Astrocyte (in vitro differentiated cells and primary cell): Measurements from ENCODE around the gene ANO6. TPM values are rescaled to one million over a fixed set of nuclear protein-coding genes. Genes with fewer than 3 reads are reported as not detected.

Experiments used
- DNase-seq: peaks from one replicate; pipeline ENCODE4 v3.0.0-alpha.2; 2010; ENCODE audit warnings: low read depth
- FAIRE-seq: peaks from 2 replicates; lab custom pipeline; 2011; peaks lifted over from hg19 to GRCh38; lab: Jason Lieb, UNC
- H2AFZ ChIP-seq: 2 replicates; pipeline ENCODE4 v1.6.0; 2012; ENCODE audit warnings: low read depth, low read length, inconsistent platforms
- H3K27ac ChIP-seq: 2 replicates; pipeline ENCODE4 v1.5.1; 2011; ENCODE audit warnings: low read depth, low read length, inconsistent platforms
- H3K27me3 ChIP-seq: 2 replicates; pipeline ENCODE4 v1.6.0; 2011; ENCODE audit warnings: low read length, inconsistent platforms; ENCODE audit not compliant: insufficient read depth
- H3K36me3 ChIP-seq: 2 replicates; pipeline ENCODE4 v1.5.1; 2011; ENCODE audit warnings: low read length, inconsistent platforms; ENCODE audit not compliant: insufficient read depth
- H3K4me1 ChIP-seq: 2 replicates; pipeline ENCODE4 v1.5.1; 2011; ENCODE audit warnings: low read length, inconsistent platforms; ENCODE audit not compliant: insufficient read depth
- H3K4me2 ChIP-seq: 2 replicates; pipeline ENCODE4 v1.6.0; 2012; ENCODE audit warnings: low read length, inconsistent platforms
- H3K4me3 ChIP-seq: 2 replicates; pipeline ENCODE4 v1.5.1; 2011; ENCODE audit warnings: low read depth, mild to moderate bottlenecking, low read length, inconsistent platforms; ENCODE audit not compliant: insufficient read depth
- H3K79me2 ChIP-seq: 2 replicates; pipeline ENCODE4 v1.6.0; 2012; ENCODE audit warnings: mild to moderate bottlenecking, low read length, inconsistent platforms; ENCODE audit not compliant: insufficient read depth
- H3K9ac ChIP-seq: 2 replicates; pipeline ENCODE4 v1.6.0; 2012; ENCODE audit warnings: mild to moderate bottlenecking, low read length, inconsistent platforms
- H3K9me3 ChIP-seq: 2 replicates; pipeline ENCODE4 v1.5.1; 2012; ENCODE audit warnings: low read depth, mild to moderate bottlenecking, low read length, inconsistent platforms; ENCODE audit not compliant: insufficient read depth
- H4K20me1 ChIP-seq: 2 replicates; pipeline ENCODE4 v1.6.0; 2012; ENCODE audit warnings: low read length, inconsistent platforms; ENCODE audit not compliant: insufficient read depth
- H3K27ac Mint-ChIP-seq: one replicate; pipeline ENCODE4 v1.8.0; 2021; ENCODE audit warnings: mild to moderate bottlenecking, mixed read lengths; ENCODE audit not compliant: unreplicated experiment
- H3K27me3 Mint-ChIP-seq: one replicate; pipeline ENCODE4 v1.8.0; 2021; ENCODE audit warnings: low read depth, mixed read lengths; ENCODE audit not compliant: unreplicated experiment
- H3K36me3 Mint-ChIP-seq: one replicate; pipeline ENCODE4 v1.8.0; 2021; ENCODE audit warnings: low read depth, mixed read lengths; ENCODE audit not compliant: unreplicated experiment
- H3K4me1 Mint-ChIP-seq: one replicate; pipeline ENCODE4 v1.8.0; 2021; ENCODE audit warnings: low read depth, mixed read lengths; ENCODE audit not compliant: unreplicated experiment
- H3K4me3 Mint-ChIP-seq: one replicate; pipeline ENCODE4 v1.8.0; 2021; ENCODE audit warnings: mild to moderate bottlenecking, moderate library complexity, mixed read lengths; ENCODE audit not compliant: unreplicated experiment
- H3K9me3 Mint-ChIP-seq: one replicate; pipeline ENCODE4 v1.8.0; 2021; ENCODE audit warnings: mild to moderate bottlenecking, mixed read lengths; ENCODE audit not compliant: unreplicated experiment
- EZH2 ChIP-seq: IDR thresholded peaks from 2 replicates; pipeline ENCODE4 v1.6.1; 2012; ENCODE audit warnings: mild to moderate bottlenecking, low read length, inconsistent platforms; ENCODE audit not compliant: insufficient read depth
- total RNA-seq: library from RNA; stranded (reverse); gene quantifications from 2 replicates; pipeline ENCODE4 v1.2.1, GENCODE V29; 2021
- TF ChIP-seq, protein P1 (sequence below): IDR thresholded peaks from 2 replicates; pipeline ENCODE4 v1.5.1; 2011; ENCODE audit warnings: low read depth, mild to moderate bottlenecking, inconsistent platforms, low read length, moderate library complexity; ENCODE audit not compliant: insufficient read depth

ANO6 gene
- total RNA-seq, 1 donor from 2014 or later: 113 TPM

- H3K4me2 ChIP-seq: no peak overlapping the region
- peaks cover 9% of the 10 kb centered on the region for H3K4me1 Mint-ChIP-seq
- H3K36me3 ChIP-seq: peaks cover 24% of the 10 kb centered on the region
- no peak for TF ChIP-seq EZH2
- TF ChIP-seq, protein P1, sequence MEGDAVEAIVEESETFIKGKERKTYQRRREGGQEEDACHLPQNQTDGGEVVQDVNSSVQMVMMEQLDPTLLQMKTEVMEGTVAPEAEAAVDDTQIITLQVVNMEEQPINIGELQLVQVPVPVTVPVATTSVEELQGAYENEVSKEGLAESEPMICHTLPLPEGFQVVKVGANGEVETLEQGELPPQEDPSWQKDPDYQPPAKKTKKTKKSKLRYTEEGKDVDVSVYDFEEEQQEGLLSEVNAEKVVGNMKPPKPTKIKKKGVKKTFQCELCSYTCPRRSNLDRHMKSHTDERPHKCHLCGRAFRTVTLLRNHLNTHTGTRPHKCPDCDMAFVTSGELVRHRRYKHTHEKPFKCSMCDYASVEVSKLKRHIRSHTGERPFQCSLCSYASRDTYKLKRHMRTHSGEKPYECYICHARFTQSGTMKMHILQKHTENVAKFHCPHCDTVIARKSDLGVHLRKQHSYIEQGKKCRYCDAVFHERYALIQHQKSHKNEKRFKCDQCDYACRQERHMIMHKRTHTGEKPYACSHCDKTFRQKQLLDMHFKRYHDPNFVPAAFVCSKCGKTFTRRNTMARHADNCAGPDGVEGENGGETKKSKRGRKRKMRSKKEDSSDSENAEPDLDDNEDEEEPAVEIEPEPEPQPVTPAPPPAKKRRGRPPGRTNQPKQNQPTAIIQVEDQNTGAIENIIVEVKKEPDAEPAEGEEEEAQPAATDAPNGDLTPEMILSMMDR: no peak
- no peak overlapping the region for H3K27ac ChIP-seq
- H3K27ac Mint-ChIP-seq: no peak overlapping the region
- H3K9ac ChIP-seq: no peak overlapping the region
- DNase-seq (no peak), FAIRE-seq (no peak)
- H3K9me3 ChIP-seq: no peaks in the 10 kb centered on the region
- no peak overlapping the region for H2AFZ ChIP-seq
- no peaks in the 10 kb centered on the region for H3K27me3 Mint-ChIP-seq
- no peaks in the 10 kb centered on the region for H4K20me1 ChIP-seq
- no peak overlapping the region for H3K4me3 ChIP-seq
- no peaks in the 10 kb centered on the region for H3K79me2 ChIP-seq
- H3K36me3 Mint-ChIP-seq: peaks cover 22% of the 10 kb centered on the region
- no peak overlapping the region for H3K4me3 Mint-ChIP-seq
- H3K4me1 ChIP-seq: no peaks in the 10 kb centered on the region
- H3K27me3 ChIP-seq: no peaks in the 10 kb centered on the region
- H3K9me3 Mint-ChIP-seq: no peaks in the 10 kb centered on the region
Observed at GRCh38 chr12:45419317-45419814, 203.5 kb downstream of the ANO6 start.

GRCh38 chr12:45421736-45422135 is 205.8 kb downstream of the ANO6 start:
- H3K27ac Mint-ChIP-seq: no peak overlapping the region
- no peak for TF ChIP-seq EZH2
- TF ChIP-seq, protein P1: no peak

DNA sequence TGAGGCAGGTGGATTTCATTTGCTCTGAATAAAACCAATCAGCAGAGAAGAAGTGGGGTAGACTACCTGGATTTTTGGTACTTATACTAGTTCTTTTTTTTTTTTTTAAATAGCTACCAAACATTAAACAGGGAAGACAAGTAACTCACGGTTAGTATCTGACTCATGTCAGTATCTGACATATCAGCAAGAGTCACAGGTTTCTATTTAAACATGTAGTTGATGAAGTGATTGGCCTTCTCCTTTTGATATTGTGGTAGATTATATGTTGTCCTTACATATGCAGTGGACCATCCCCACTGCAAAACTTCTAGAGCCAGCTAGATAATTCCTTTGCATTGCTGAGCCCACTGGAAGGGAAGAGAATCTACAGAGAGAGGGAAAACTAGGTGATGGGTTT is 208.0 kb downstream of the ANO6 start:
- peaks cover 12% of the 10 kb centered on the region for H3K36me3 ChIP-seq
- H3K4me3 Mint-ChIP-seq: no peak overlapping the region
- no peak for FAIRE-seq

More at GRCh38 chr12:45421736-45422135, 205.8 kb downstream of the ANO6 start:
- Histone ChIP-seq H3K4me3 (no peak overlapping the region), H3K9ac (no peak overlapping the region), H2AFZ (no peak overlapping the region), H3K79me2 (no peaks in the 10 kb centered on the region), H3K36me3 (peaks cover 24% of the 10 kb centered on the region), H3K27me3 (no peaks in the 10 kb centered on the region), H3K27ac (no peak overlapping the region), H3K9me3 (no peaks in the 10 kb centered on the region), H3K4me1 (peaks cover 8% of the 10 kb centered on the region), H4K20me1 (no peaks in the 10 kb centered on the region), H3K4me2 (no peak overlapping the region)
- DNase-seq: no peak
- no peaks in the 10 kb centered on the region for H3K9me3 Mint-ChIP-seq
- H3K4me1 Mint-ChIP-seq: no peaks in the 10 kb centered on the region
- H3K36me3 Mint-ChIP-seq: peaks cover 26% of the 10 kb centered on the region
- no peak overlapping the region for H3K4me3 Mint-ChIP-seq
- no peaks in the 10 kb centered on the region for H3K27me3 Mint-ChIP-seq
- no peak for FAIRE-seq

More for the DNA sequence above, 208.0 kb downstream of the ANO6 start:
- no peak overlapping the region for H3K27ac Mint-ChIP-seq
- no peaks in the 10 kb centered on the region for H3K79me2 ChIP-seq
- H3K36me3 Mint-ChIP-seq: peaks cover 24% of the 10 kb centered on the region
- no peaks in the 10 kb centered on the region for H3K4me1 Mint-ChIP-seq
- DNase-seq: no peak
- H3K4me1 ChIP-seq: peaks cover 8% of the 10 kb centered on the region
- no peaks in the 10 kb centered on the region for H3K9me3 Mint-ChIP-seq
- H4K20me1 ChIP-seq: no peaks in the 10 kb centered on the region
- TF ChIP-seq, protein P1: no peak
- no peak for TF ChIP-seq EZH2
- no peaks in the 10 kb centered on the region for H3K27me3 Mint-ChIP-seq
- H3K9me3 ChIP-seq: no peaks in the 10 kb centered on the region
- H3K9ac ChIP-seq: no peak overlapping the region
- H3K4me3 ChIP-seq: no peak overlapping the region
- no peak overlapping the region for H3K27ac ChIP-seq
- no peak overlapping the region for H3K4me2 ChIP-seq
- no peak overlapping the region for H2AFZ ChIP-seq
- H3K27me3 ChIP-seq: no peaks in the 10 kb centered on the region
